ENCODE measurements around the gene NCKAP5.

NCKAP5 gene

DNA sequence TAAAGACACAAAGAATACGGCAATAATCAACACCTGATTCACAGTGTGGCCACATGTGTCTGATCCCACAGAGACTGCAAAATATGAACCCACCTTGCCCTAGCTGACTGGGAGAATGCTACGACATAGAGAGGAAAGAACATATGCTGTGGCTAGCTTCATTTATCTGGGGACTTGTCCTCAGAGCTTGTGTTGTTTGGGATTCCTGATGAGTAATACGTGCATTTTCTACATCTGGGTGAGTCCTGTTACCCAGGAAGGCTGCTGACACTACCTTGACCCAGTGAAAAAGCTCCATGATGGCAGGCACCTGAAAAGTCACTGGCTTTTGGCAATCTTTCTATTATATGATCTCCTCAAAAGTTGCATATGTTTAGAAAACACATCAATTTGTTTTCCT is 470.6 kb downstream of the NCKAP5 start:
- no peak overlapping the region for H3K27ac ChIP-seq (replicated peaks)
- no peak overlapping the region for H3K4me3 ChIP-seq (replicated peaks; ENCODE audit: insufficient read depth, low read length)
- DNase-seq (ENCODE audit: low read depth in 1 of 2, low spot score in 1 of 2) = no peak
- no peaks in the 10 kb centered on the region for H3K27me3 ChIP-seq (ENCODE audit: insufficient read depth, poor library complexity, severe bottlenecking)
- TF ChIP-seq, protein P1, sequence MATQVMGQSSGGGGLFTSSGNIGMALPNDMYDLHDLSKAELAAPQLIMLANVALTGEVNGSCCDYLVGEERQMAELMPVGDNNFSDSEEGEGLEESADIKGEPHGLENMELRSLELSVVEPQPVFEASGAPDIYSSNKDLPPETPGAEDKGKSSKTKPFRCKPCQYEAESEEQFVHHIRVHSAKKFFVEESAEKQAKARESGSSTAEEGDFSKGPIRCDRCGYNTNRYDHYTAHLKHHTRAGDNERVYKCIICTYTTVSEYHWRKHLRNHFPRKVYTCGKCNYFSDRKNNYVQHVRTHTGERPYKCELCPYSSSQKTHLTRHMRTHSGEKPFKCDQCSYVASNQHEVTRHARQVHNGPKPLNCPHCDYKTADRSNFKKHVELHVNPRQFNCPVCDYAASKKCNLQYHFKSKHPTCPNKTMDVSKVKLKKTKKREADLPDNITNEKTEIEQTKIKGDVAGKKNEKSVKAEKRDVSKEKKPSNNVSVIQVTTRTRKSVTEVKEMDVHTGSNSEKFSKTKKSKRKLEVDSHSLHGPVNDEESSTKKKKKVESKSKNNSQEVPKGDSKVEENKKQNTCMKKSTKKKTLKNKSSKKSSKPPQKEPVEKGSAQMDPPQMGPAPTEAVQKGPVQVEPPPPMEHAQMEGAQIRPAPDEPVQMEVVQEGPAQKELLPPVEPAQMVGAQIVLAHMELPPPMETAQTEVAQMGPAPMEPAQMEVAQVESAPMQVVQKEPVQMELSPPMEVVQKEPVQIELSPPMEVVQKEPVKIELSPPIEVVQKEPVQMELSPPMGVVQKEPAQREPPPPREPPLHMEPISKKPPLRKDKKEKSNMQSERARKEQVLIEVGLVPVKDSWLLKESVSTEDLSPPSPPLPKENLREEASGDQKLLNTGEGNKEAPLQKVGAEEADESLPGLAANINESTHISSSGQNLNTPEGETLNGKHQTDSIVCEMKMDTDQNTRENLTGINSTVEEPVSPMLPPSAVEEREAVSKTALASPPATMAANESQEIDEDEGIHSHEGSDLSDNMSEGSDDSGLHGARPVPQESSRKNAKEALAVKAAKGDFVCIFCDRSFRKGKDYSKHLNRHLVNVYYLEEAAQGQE (IDR thresholded peaks at IDR 0.05; ENCODE audit: insufficient replicate concordance, low read depth) = no peak
- TF ChIP-seq GABPA (IDR thresholded peaks at IDR 0.05; ENCODE audit: low read depth) (no peak), SPI1 (IDR thresholded peaks at IDR 0.05; ENCODE audit: borderline replicate concordance, low read depth) (no peak)
- TF ChIP-seq, protein P2, sequence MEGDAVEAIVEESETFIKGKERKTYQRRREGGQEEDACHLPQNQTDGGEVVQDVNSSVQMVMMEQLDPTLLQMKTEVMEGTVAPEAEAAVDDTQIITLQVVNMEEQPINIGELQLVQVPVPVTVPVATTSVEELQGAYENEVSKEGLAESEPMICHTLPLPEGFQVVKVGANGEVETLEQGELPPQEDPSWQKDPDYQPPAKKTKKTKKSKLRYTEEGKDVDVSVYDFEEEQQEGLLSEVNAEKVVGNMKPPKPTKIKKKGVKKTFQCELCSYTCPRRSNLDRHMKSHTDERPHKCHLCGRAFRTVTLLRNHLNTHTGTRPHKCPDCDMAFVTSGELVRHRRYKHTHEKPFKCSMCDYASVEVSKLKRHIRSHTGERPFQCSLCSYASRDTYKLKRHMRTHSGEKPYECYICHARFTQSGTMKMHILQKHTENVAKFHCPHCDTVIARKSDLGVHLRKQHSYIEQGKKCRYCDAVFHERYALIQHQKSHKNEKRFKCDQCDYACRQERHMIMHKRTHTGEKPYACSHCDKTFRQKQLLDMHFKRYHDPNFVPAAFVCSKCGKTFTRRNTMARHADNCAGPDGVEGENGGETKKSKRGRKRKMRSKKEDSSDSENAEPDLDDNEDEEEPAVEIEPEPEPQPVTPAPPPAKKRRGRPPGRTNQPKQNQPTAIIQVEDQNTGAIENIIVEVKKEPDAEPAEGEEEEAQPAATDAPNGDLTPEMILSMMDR (IDR thresholded peaks at IDR 0.05; ENCODE audit: insufficient read depth, low read length) = no peak

DNA sequence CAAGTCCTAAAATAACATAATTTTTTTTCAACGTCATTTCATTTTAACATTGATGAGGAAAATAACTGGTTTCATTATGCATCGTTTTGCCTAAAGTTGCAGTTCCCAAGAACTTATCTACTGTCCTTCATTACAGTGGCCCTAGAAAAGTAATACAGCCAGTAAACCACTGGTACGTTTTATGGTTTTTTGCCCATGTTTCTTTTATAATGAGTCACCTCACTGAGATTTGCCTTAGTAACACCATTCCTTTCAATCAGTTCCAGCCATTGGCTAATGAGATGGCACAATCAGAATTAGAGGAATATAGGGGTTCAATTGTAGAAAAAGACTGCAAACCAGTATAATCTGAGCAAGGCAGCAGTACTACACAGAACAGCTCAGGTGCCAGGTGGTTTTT is 475.7 kb downstream of the NCKAP5 start:
- Histone ChIP-seq H3K27me3 (ENCODE audit: insufficient read depth, poor library complexity, severe bottlenecking) (no peaks in the 10 kb centered on the region), H3K4me3 (replicated peaks; ENCODE audit: insufficient read depth, low read length) (no peak overlapping the region), H3K27ac (replicated peaks) (no peak overlapping the region)
- TF ChIP-seq POLR2AphosphoS5 (IDR thresholded peaks at IDR 0.05; ENCODE audit: low read depth) (no peak), SPI1 (IDR thresholded peaks at IDR 0.05; ENCODE audit: borderline replicate concordance, low read depth) (no peak), GABPA (IDR thresholded peaks at IDR 0.05; ENCODE audit: low read depth) (no peak)
- TF ChIP-seq, protein P1 (IDR thresholded peaks at IDR 0.05; ENCODE audit: insufficient replicate concordance, low read depth) = no peak
- TF ChIP-seq, protein P2 (IDR thresholded peaks at IDR 0.05; ENCODE audit: insufficient read depth, low read length) = no peak
- DNase-seq (ENCODE audit: low read depth in 1 of 2, low spot score in 1 of 2) = no peak

DNA sequence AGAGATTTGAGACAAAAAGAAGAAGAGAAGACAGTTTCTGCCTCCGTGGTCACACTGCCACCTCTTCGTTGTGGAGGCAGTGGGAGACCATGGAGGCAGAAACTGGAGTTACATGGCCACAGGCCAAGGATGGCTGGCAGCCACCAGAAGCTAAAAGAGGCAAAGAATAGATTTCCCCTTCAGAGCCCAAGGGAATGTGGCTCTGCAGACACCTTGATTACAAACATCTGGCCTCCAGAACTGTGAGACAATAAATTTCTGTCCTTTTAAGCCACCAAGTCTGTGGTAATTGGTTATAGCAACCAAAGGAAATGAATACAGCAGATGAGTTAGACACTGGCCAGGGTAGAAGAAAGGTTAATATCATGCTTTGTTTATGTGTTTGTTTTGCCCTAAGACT is 477.9 kb downstream of the NCKAP5 start:
- no peak for DNase-seq (ENCODE audit: low read depth in 1 of 2, low spot score in 1 of 2)
- no peak overlapping the region for H3K4me3 ChIP-seq (replicated peaks; ENCODE audit: insufficient read depth, low read length)
- H3K27ac ChIP-seq (replicated peaks) = no peak overlapping the region
- H3K27me3 ChIP-seq (ENCODE audit: insufficient read depth, poor library complexity, severe bottlenecking) = no peaks in the 10 kb centered on the region
- no peak for TF ChIP-seq SPI1 (IDR thresholded peaks at IDR 0.05; ENCODE audit: borderline replicate concordance, low read depth)
- TF ChIP-seq, protein P1 (IDR thresholded peaks at IDR 0.05; ENCODE audit: insufficient replicate concordance, low read depth) = no peak
- no peak for TF ChIP-seq GABPA (IDR thresholded peaks at IDR 0.05; ENCODE audit: low read depth)
- TF ChIP-seq, protein P2 (IDR thresholded peaks at IDR 0.05; ENCODE audit: insufficient read depth, low read length) = no peak
- no peak for TF ChIP-seq POLR2AphosphoS5 (IDR thresholded peaks at IDR 0.05; ENCODE audit: low read depth)

Measured in HL-60 (cell line).